Endothelial cell (in vitro differentiated cells): ENCODE measurements around the gene GAREM1. TPM values are rescaled to one million over a fixed set of nuclear protein-coding genes. Genes with fewer than 3 reads are reported as not detected.

Source experiments
- DNase-seq: peaks from one replicate; pipeline ENCODE4 v3.0.0; 2021; ENCODE audit warnings: low spot score
- H3K27ac Mint-ChIP-seq: one replicate; pipeline ENCODE4 v1.8.0; 2021; ENCODE audit warnings: mixed read lengths, inconsistent platforms; ENCODE audit not compliant: unreplicated experiment
- H3K27me3 Mint-ChIP-seq: one replicate; pipeline ENCODE4 v1.8.0; 2021; ENCODE audit warnings: mild to moderate bottlenecking, moderate library complexity, mixed read lengths, inconsistent platforms; ENCODE audit not compliant: unreplicated experiment
- H3K36me3 Mint-ChIP-seq: one replicate; pipeline ENCODE4 v1.8.0; 2021; ENCODE audit warnings: mild to moderate bottlenecking, low read depth, mixed read lengths, inconsistent platforms; ENCODE audit not compliant: unreplicated experiment
- H3K4me1 Mint-ChIP-seq: one replicate; pipeline ENCODE4 v1.8.0; 2021; ENCODE audit warnings: mild to moderate bottlenecking, mixed read lengths, inconsistent platforms; ENCODE audit not compliant: unreplicated experiment
- H3K4me3 Mint-ChIP-seq: one replicate; pipeline ENCODE4 v1.8.0; 2021; ENCODE audit warnings: mild to moderate bottlenecking, mixed read lengths, inconsistent platforms; ENCODE audit not compliant: unreplicated experiment
- H3K9me3 Mint-ChIP-seq: one replicate; pipeline ENCODE4 v1.8.0; 2021; ENCODE audit warnings: mixed read lengths, inconsistent platforms; ENCODE audit not compliant: unreplicated experiment
- total RNA-seq: library from RNA; stranded (reverse); fragmentation: NEBNext Ultra II Directional; extraction: Animal tissue kit (Norgen Biotek cat#: 25700); gene quantifications from one replicate; pipeline ENCODE4 v1.2.1, GENCODE V29; 2021; ENCODE audit not compliant: unreplicated experiment
- TF ChIP-seq, protein P1 (sequence below): fragments of 200-600 bp; sonication (generic); IDR thresholded peaks from one replicate; pipeline ENCODE4 v1.5.0; 2021; ENCODE audit warnings: antibody characterized with exemption; ENCODE audit not compliant: unreplicated experiment

The GAREM1 gene
- total RNA-seq, 1 donor from 2014 or later, result 1.2 TPM

- DNase-seq, result no peak
- Mint-ChIP-seq H3K4me1 (peaks cover 9% of the 10 kb centered on the region), H3K27me3 (no peaks in the 10 kb centered on the region), H3K27ac (no peak overlapping the region), H3K9me3 (no peaks in the 10 kb centered on the region), H3K4me3 (no peak overlapping the region), H3K36me3 (no peaks in the 10 kb centered on the region)
- TF ChIP-seq, protein P1, sequence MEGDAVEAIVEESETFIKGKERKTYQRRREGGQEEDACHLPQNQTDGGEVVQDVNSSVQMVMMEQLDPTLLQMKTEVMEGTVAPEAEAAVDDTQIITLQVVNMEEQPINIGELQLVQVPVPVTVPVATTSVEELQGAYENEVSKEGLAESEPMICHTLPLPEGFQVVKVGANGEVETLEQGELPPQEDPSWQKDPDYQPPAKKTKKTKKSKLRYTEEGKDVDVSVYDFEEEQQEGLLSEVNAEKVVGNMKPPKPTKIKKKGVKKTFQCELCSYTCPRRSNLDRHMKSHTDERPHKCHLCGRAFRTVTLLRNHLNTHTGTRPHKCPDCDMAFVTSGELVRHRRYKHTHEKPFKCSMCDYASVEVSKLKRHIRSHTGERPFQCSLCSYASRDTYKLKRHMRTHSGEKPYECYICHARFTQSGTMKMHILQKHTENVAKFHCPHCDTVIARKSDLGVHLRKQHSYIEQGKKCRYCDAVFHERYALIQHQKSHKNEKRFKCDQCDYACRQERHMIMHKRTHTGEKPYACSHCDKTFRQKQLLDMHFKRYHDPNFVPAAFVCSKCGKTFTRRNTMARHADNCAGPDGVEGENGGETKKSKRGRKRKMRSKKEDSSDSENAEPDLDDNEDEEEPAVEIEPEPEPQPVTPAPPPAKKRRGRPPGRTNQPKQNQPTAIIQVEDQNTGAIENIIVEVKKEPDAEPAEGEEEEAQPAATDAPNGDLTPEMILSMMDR, result no peak
These were observed 102.5 kb downstream of the GAREM1 start for GRCh38 chr18:32368170-32368569.

- Mint-ChIP-seq H3K27me3 (no peaks in the 10 kb centered on the region), H3K9me3 (no peaks in the 10 kb centered on the region), H3K4me3 (no peak overlapping the region), H3K4me1 (peaks cover 9% of the 10 kb centered on the region), H3K27ac (no peak overlapping the region), H3K36me3 (no peaks in the 10 kb centered on the region)
- TF ChIP-seq, protein P1, result no peak
- no peak for DNase-seq
These were observed 103.8 kb downstream of the GAREM1 start for GRCh38 chr18:32366586-32367538.

GRCh38 chr18:32362484-32362883, 108.2 kb downstream of the GAREM1 start:
- H3K27me3 Mint-ChIP-seq, result no peaks in the 10 kb centered on the region
- no peaks in the 10 kb centered on the region for H3K9me3 Mint-ChIP-seq
- DNase-seq, result no peak
- H3K27ac Mint-ChIP-seq, result no peak overlapping the region
- H3K4me1 Mint-ChIP-seq, result no peaks in the 10 kb centered on the region
- no peak overlapping the region for H3K4me3 Mint-ChIP-seq
- H3K36me3 Mint-ChIP-seq, result no peaks in the 10 kb centered on the region
- TF ChIP-seq, protein P1, result no peak

DNA sequence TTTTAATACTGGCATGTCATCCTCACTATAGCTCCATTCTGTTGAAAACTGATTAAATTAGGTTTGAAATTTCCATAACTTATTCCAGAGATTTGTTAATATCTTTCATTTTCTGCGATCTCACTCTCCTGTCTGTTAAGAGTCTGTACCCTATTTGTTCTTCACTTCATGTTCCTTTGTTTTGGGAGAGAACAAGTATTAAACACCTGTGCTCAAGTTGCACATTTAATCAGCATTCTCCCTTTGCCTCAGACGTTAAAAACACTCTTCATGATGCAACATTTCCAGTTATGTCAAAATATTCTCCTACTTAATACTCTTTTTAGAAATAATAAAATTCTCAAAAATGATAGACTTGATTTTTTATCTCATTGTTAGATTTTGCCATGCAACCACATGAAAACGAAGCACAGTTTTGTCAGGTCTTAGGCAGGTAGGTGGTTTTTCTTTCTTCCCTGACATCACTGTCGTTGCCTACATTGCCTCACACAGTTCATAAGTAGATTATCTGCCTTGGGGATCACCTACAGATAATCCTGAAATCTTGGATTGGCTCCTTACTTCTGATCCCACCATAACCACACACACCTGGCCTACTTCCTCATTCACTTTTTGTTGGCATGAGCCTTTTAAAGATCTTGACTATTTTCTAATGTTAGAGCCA, 109.9 kb downstream of the GAREM1 start:
- Mint-ChIP-seq H3K27me3 (no peaks in the 10 kb centered on the region), H3K4me3 (no peak overlapping the region)
- DNase-seq, result no peak

More for the DNA sequence above, 109.9 kb downstream of the GAREM1 start:
- Mint-ChIP-seq H3K9me3 (no peaks in the 10 kb centered on the region), H3K27ac (no peak overlapping the region), H3K36me3 (no peaks in the 10 kb centered on the region), H3K4me1 (no peaks in the 10 kb centered on the region)
- TF ChIP-seq, protein P1, result no peak
